NOMO-1 treated with DMSO at 0.1 percent for 48 hours (cell line): Measurements from ENCODE around the gene FAM153A.
"Not testable (repeated sequence)": the region's sequence is repeated elsewhere in the genome, so short reads cannot be mapped to it uniquely, and the experiment has no call there.

ENCODE experiments used
- DNase-seq: peaks from one replicate; lab custom pipeline; 2025; ENCODE audit not compliant: unreplicated experiment; lab: John Stamatoyannopoulos, UW

FAM153A gene

DNA sequence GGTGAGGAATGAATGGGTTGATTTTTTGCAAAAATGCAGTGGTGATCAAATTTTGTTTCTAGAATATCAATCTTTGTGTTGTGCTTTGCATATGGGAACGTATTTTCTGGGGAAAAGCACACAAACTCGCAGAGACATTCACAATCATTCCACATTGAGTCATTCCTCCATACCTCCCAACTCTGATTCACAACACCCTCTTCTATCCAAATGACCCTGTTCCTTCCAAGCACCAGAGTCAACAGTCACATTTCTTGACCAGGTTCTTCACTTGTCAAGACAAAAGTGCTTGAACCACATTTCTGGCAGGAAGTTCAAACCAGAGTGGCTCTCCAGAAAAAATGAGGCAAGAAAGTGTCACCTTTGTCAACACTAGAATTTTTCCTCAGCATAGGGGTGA is 35.3 kb downstream of the FAM153A start:
- DNase-seq: not testable (repeated sequence)

DNA sequence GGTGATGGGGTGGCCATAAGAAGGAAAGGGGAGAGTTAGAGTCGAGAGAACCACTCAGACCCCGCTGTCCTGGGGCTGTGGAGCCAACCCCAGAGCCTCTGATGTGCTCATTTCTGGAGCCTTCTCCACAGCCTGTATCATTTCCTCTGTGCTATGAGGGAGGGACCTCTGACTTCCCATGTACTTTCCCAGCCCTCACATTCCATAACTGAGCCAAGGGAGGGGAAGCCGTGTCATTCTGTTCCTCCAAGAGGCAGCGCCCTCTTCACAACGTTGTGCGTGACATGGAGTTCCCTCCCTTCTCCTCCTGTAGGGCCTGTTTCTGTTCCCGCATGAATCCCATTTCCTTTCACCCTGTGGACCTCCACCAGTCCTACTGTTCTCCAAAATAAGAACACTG is 57.8 kb downstream of the FAM153A start:
- DNase-seq: not testable (repeated sequence)

DNA sequence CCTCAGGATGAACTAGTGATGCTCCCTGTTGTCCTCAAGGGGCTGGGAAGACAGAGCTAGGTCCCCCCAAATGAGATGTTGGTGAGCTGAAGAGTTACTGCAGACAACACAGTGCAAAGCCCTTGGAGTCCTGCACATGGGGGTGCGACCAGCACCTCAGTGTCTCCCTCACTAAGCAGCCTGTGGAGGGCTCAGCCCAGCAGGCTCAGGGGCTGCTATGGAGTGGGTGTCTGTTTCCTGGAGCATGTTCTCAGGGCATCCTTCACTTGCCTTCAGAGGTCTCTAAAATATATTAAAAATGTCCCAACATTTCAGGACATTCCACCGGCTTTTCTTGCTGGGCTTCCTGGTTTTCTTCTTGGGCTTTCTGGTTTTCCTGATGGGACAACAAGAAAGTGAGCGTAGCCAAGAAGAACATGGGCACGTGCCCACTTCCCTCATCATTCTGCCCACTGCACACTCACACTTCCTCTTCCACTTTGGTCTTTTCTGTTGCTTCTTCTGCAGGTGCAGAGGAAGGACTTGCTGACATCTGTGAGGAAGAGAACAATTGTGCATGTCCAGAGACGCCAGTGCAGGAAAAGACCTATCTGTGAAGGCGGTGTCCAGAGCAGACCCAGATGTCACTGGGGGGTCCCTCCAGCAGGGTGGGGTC is 58.7 kb downstream of the FAM153A start:
- not testable (repeated sequence) for DNase-seq

DNA sequence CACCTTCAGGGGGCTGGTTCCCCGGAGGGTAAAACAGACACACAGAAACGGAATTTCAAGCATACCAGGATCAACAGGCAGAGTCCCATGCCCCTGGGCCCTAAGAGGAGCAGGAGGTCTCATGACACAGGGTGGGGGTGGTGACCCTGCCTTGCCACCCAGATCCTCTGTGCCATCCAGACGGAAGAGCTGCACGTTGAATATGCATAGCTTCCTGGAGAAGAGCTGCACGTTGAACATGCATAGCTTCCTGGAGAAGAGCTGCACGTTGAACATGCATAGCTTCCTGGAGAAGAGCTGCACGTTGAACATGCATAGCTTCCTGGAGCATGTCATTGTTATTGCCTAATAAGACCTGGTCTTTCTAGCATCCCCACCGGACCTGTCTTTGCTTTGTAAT is 59.9 kb downstream of the FAM153A start:
- DNase-seq: not testable (repeated sequence)

DNA sequence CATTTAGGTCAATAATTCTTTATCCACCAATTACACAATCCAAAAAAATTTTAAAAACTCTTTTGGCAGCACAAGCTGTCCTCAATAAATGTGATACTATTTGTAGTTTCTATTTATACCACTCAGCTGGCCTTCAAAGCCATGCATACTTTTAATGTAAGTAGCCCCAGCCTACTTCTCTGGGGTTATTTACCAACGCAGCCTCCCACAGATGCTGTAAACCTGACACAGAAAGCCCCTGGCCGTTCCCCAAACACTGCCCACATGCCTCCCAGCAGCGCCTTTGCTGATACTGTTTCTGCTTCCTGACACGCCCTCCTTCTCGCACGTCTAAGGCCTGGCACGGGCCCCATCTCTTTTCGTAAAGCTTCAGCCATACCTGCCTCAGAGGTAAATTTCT is 62.7 kb downstream of the FAM153A start:
- DNase-seq: not testable (repeated sequence)

GRCh38 chr5:177715423-177715822 is 67.3 kb downstream of the FAM153A start:
- not testable (repeated sequence) for DNase-seq

DNA sequence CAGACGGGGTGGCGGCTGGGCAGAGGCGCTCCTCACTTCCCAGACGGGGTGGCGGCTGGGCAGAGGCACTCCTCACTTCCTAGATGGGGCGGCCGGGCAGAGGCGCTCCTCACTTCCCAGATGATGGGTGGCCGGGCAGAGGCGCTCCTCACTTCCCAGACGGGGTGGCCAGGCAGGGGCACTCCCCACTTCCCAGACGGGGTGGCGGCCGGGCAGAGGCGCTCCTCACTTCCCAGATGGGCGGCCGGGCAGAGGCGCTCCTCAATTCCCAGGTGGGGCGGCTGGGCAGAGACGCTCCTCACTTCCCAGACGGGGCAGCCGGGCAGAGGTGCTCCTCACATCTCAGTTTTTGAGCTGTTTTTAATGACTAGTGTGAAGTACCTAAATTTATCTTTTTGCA is 86.6 kb downstream of the FAM153A start:
- DNase-seq: not testable (repeated sequence)

GRCh38 chr5:177695356-177695930 is 87.3 kb downstream of the FAM153A start:
- DNase-seq: not testable (repeated sequence)

DNA sequence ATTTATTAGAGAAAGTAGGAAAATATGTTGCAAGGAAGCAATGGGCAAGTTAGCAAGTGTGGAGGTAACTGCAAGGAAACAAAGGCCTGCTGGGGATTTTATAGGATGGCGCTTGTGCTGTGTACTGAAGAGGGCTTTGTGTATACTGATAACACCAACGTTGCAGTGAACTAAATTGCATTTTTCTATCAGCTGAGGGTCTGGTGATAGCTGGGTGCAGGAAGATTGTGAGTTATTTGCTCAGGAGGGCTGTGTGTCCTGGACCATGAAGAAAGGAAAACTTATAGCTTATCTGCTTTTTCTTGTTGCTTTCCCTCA is 88.2 kb downstream of the FAM153A start:
- not testable (repeated sequence) for DNase-seq

GRCh38 chr5:177693671-177694517 is 88.8 kb downstream of the FAM153A start:
- DNase-seq: not testable (repeated sequence)

GRCh38 chr5:177692969-177693368 is 89.7 kb downstream of the FAM153A start:
- DNase-seq: not testable (repeated sequence)

DNA sequence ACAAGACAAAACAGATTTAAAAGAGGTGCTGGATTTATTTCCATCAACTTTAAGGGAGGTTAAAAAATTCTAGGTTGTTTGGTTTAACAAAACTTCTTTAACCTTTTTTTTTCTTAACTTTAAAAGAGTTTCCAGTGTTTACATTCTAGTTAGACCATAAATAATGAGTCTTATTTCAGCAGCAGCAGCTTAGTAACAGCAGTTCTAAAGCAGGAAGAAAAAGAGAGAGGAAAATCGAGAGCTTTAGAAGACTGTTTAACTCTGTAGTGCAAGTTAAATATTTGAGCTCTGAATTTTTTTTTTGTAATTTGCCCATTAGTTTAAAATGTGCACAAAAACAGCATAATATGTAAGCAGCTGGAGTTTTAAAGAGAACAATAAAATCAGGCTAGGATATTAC is 90.2 kb downstream of the FAM153A start:
- DNase-seq: not testable (repeated sequence)

DNA sequence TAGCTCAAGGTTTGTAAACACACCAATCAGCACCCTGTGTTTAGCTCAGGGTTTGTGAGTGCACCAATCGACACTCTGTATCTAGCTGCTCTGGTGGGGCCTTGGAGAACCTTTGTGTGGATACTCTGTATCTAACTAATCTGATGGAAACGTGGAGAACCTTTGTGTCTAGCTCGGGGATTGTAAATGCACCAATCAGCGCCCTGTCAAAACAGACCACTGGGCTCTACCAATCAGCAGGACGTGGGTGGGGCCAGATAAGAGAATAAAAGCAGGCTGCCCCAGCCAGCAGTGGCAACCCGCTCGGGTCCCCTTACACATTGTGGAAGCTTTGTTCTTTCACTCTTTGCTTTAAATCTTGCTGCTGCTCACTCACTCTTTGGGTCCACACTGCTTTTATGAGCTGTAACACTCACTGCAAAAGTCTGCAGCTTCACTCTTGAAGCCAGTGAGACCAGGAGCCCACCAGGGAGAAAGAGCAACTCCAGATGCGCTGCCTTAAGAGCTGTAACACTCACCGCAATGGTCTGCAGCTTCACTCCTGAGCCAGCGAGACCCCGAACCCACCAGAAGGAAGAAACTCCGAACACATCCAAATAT is 93.6 kb downstream of the FAM153A start:
- DNase-seq: not testable (repeated sequence)

DNA sequence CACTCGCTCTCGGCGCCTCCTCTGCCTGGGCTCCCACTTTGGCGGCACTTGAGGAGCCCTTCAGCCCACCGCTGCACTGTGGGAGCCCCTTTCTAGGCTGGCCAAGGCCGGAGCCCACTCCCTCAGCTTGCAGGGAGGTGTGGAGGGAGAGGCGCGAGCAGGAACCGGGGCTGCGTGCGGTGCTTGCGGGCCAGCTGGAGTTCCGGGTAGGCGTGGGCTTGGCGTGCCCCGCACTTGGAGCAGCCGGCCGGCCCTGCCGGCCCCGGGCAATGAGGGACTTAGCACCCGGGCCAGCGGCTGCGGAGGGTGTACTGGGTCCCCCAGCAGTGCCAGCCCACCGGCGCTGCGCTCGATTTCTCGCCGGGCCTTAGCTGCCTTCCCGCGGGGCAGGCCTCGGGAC is 94.6 kb downstream of the FAM153A start:
- DNase-seq: not testable (repeated sequence)

GRCh38 chr5:177681920-177682319 is 100.8 kb downstream of the FAM153A start:
- DNase-seq: not testable (repeated sequence)
